ENCODE data around the gene C2orf42.
"Not testable (repeated sequence)": the region's sequence is repeated elsewhere in the genome, so short reads cannot be mapped to it uniquely, and the experiment has no call there.

C2orf42 gene

GRCh38 chr2:70141902-70142589, 48.8 kb downstream of the C2orf42 start:
- no peak for TF ChIP-seq CTCF (conservative IDR thresholded peaks at IDR 0.05; ENCODE audit: low read depth)
- DNase-seq (ENCODE audit: low spot score): peak; percentile 36
- ChIA-PET CTCF (interaction anchor here (0.6 to 1.5 kb wide), 3 partner anchors 71 to 230 kb away, joined by 3 read pairs; no protein-coding TSS in a partner anchor), POLR2A (ENCODE audit: low non-redundant PET) (interaction anchor here (1.2 to 2.6 kb wide), 4 partner anchors 54 to 227 kb away, joined by 6 to 19 read pairs (median 12); partner anchors contain the start of genes MXD1 and PCBP1)
- peak overlapping the region; percentile 96 for H3K27ac ChIP-seq

- no peak for TF ChIP-seq CTCF (conservative IDR thresholded peaks at IDR 0.05; ENCODE audit: low read depth)
- peak; percentile 87 for DNase-seq (ENCODE audit: low spot score)
- ChIA-PET POLR2A (ENCODE audit: low non-redundant PET) (interaction anchor here (1.2 to 2.6 kb wide), 3 partner anchors 53 to 227 kb away, joined by 6 to 19 read pairs (median 18); partner anchors contain the start of genes MXD1 and PCBP1), CTCF (interaction anchor here (1.5 kb wide), 1 partner anchor 229 kb away, joined by 3 read pairs; no protein-coding TSS in a partner anchor)
- H3K27ac ChIP-seq: peak overlapping the region; percentile 96
Observed at GRCh38 chr2:70141212-70141901, 49.5 kb downstream of the C2orf42 start.

DNA sequence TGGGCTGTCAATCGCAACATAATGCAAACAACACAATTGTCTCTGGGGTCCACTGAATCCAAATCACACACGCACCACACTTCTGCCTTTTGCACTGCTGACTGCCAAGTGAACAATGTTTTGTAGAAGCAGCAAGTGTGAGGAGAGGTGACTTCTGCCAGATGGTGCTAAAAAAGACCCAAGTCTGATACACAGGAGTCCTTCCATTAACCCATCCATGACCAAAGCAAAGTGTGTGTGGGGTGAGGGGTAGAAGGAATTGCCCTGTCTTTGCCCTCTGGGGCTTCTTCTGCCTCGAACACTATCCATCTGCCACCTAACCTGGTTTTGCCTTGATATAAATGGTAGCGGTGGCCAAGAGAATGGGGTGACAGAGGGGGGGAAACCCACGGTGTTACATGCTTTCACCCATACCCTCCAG, 50.0 kb downstream of the C2orf42 start:
- DNase-seq (ENCODE audit: low spot score): no peak
- ChIA-PET POLR2A (ENCODE audit: low non-redundant PET) (interaction anchor here (1.2 to 2.6 kb wide), 3 partner anchors 53 to 226 kb away, joined by 6 to 19 read pairs (median 18); partner anchors contain the start of genes MXD1 and PCBP1), CTCF (interaction anchor here (1.0 to 1.5 kb wide), 2 partner anchors 18 to 228 kb away, joined by 3 read pairs; no protein-coding TSS in a partner anchor)
- H3K27ac ChIP-seq: peak overlapping the region; percentile 96
- TF ChIP-seq CTCF (conservative IDR thresholded peaks at IDR 0.05; ENCODE audit: low read depth): no peak

- H3K27ac ChIP-seq; DNase-seq (ENCODE audit: low spot score); POLR2A ChIA-PET (ENCODE audit: low non-redundant PET): not testable (repeated sequence)
- CTCF ChIA-PET: interaction anchor here (0.5 to 0.6 kb wide), 3 partner anchors 47 to 221 kb away, joined by 3 read pairs; no protein-coding TSS in a partner anchor
Observed at GRCh38 chr2:70134323-70134983, 56.4 kb downstream of the C2orf42 start.

GRCh38 chr2:70133491-70134322, 57.1 kb downstream of the C2orf42 start:
- no peak for TF ChIP-seq CTCF (conservative IDR thresholded peaks at IDR 0.05; ENCODE audit: low read depth)
- ChIA-PET POLR2A (ENCODE audit: low non-redundant PET) (no interaction called here), CTCF (interaction anchor here (0.6 kb wide), 3 partner anchors 17 to 220 kb away, joined by 3 read pairs; no protein-coding TSS in a partner anchor)
- peak overlapping the region; percentile 36 for H3K27ac ChIP-seq
- no peak for DNase-seq (ENCODE audit: low spot score)

- TF ChIP-seq CTCF (conservative IDR thresholded peaks at IDR 0.05; ENCODE audit: low read depth): no peak
- DNase-seq (ENCODE audit: low spot score): no peak
- POLR2A ChIA-PET (ENCODE audit: low non-redundant PET): interaction anchor here (0.6 kb wide), 1 partner anchor 220 kb away, joined by 3 read pairs; no protein-coding TSS in a partner anchor
- CTCF ChIA-PET: no interaction called here
- no peak overlapping the region for H3K27ac ChIP-seq
Observed at GRCh38 chr2:70133127-70133452, 57.7 kb downstream of the C2orf42 start.
